HFFc6 (cell line): ENCODE measurements around the gene CCDC33. TPM values are rescaled to one million over a fixed set of nuclear protein-coding genes. Genes with fewer than 3 reads are reported as not detected.

ENCODE experiments used
- DNase-seq: peaks from one replicate; pipeline ENCODE4 v3.0.0-alpha.2; 2018
- H3K27ac Mint-ChIP-seq: 2 replicates; pipeline ENCODE4 v1.8.0; 2020; ENCODE audit warnings: mild to moderate bottlenecking, mixed read lengths
- H3K27me3 Mint-ChIP-seq: 2 replicates; pipeline ENCODE4 v1.8.0; 2021; ENCODE audit warnings: mild to moderate bottlenecking, moderate library complexity, mixed read lengths; ENCODE audit not compliant: insufficient read depth
- H3K36me3 Mint-ChIP-seq: 2 replicates; pipeline ENCODE4 v1.8.0; 2021; ENCODE audit warnings: low read depth, mixed read lengths
- H3K4me1 Mint-ChIP-seq: 2 replicates; pipeline ENCODE4 v1.8.0; 2020; ENCODE audit warnings: low read depth, mixed read lengths
- H3K4me3 Mint-ChIP-seq: 2 replicates; pipeline ENCODE4 v1.8.0; 2020; ENCODE audit warnings: mild to moderate bottlenecking, moderate library complexity, mixed read lengths
- H3K9me3 Mint-ChIP-seq: 2 replicates; pipeline ENCODE4 v1.8.0; 2020; ENCODE audit warnings: mild to moderate bottlenecking, mixed read lengths
- CTCF ChIP-seq: fragments of 200-600 bp; sonication (generic); IDR thresholded peaks from 2 replicates; pipeline ENCODE4 v1.5.0; 2021; ENCODE audit warnings: antibody characterized with exemption, mild to moderate bottlenecking
- total RNA-seq, 6 experiments: library from RNA; stranded (reverse); fragmentation: NEBNext Ultra II Directional; extraction: Animal tissue kit (Norgen Biotek cat#: 25700); gene quantifications; 2 replicates in 1 of 6; 3 replicates in 5 of 6; pipeline ENCODE4 v1.2.3, GENCODE V29; 2021

CCDC33 gene
- total RNA-seq, 6 experiments from 2014 or later = 0.30 TPM; not detected in 5

- H3K27me3 Mint-ChIP-seq = peaks cover 21% of the 10 kb centered on the region
- no peaks in the 10 kb centered on the region for H3K9me3 Mint-ChIP-seq
- peaks cover 10% of the 10 kb centered on the region for H3K4me1 Mint-ChIP-seq
- no peak for TF ChIP-seq CTCF
- no peaks in the 10 kb centered on the region for H3K36me3 Mint-ChIP-seq
- no peak overlapping the region for H3K27ac Mint-ChIP-seq
- DNase-seq = no peak
- no peak overlapping the region for H3K4me3 Mint-ChIP-seq
Observed at GRCh38 chr15:74332011-74332410, 95.9 kb downstream of the CCDC33 start.

GRCh38 chr15:74332611-74333010, 96.5 kb downstream of the CCDC33 start:
- TF ChIP-seq CTCF = no peak
- no peak for DNase-seq
- Mint-ChIP-seq H3K27me3 (peaks cover 18% of the 10 kb centered on the region), H3K4me1 (peaks cover 11% of the 10 kb centered on the region), H3K36me3 (no peaks in the 10 kb centered on the region), H3K27ac (no peak overlapping the region), H3K9me3 (no peaks in the 10 kb centered on the region), H3K4me3 (no peak overlapping the region)

GRCh38 chr15:74333093-74333492, 97.0 kb downstream of the CCDC33 start:
- no peak overlapping the region for H3K4me3 Mint-ChIP-seq
- TF ChIP-seq CTCF = no peak
- H3K27me3 Mint-ChIP-seq = peaks cover 18% of the 10 kb centered on the region
- H3K27ac Mint-ChIP-seq = no peak overlapping the region
- H3K36me3 Mint-ChIP-seq = no peaks in the 10 kb centered on the region
- no peaks in the 10 kb centered on the region for H3K9me3 Mint-ChIP-seq
- peaks cover 11% of the 10 kb centered on the region for H3K4me1 Mint-ChIP-seq
- DNase-seq = no peak

- Mint-ChIP-seq H3K27me3 (peaks cover 12% of the 10 kb centered on the region), H3K4me1 (peaks cover 11% of the 10 kb centered on the region), H3K27ac (no peak overlapping the region), H3K9me3 (no peaks in the 10 kb centered on the region), H3K36me3 (no peaks in the 10 kb centered on the region), H3K4me3 (no peak overlapping the region)
- no peak for DNase-seq
- TF ChIP-seq CTCF = no peak
Observed at GRCh38 chr15:74333662-74334061, 97.5 kb downstream of the CCDC33 start.

- Mint-ChIP-seq H3K4me3 (no peak overlapping the region), H3K4me1 (peaks cover 11% of the 10 kb centered on the region), H3K36me3 (no peaks in the 10 kb centered on the region), H3K27me3 (peaks cover 12% of the 10 kb centered on the region), H3K9me3 (no peaks in the 10 kb centered on the region), H3K27ac (no peak overlapping the region)
- TF ChIP-seq CTCF = no peak
- DNase-seq = no peak
Observed at GRCh38 chr15:74334127-74334526, 98.0 kb downstream of the CCDC33 start.

- no peak overlapping the region for H3K4me3 Mint-ChIP-seq
- H3K9me3 Mint-ChIP-seq = no peaks in the 10 kb centered on the region
- TF ChIP-seq CTCF = no peak
- no peak overlapping the region for H3K27ac Mint-ChIP-seq
- peaks cover 7% of the 10 kb centered on the region for H3K27me3 Mint-ChIP-seq
- peaks cover 20% of the 10 kb centered on the region for H3K4me1 Mint-ChIP-seq
- H3K36me3 Mint-ChIP-seq = no peaks in the 10 kb centered on the region
- no peak for DNase-seq
Observed at GRCh38 chr15:74335396-74335795, 99.3 kb downstream of the CCDC33 start.
